GM18867 (cell line): ENCODE data around the gene WDR75.

Source experiments
- ATAC-seq: cut with Tn5 transposase; IDR thresholded peaks from one replicate; pipeline ENCODE4 v1.9.1; 2021; ENCODE audit warnings: mild to moderate bottlenecking, moderate library complexity; ENCODE audit not compliant: unreplicated experiment

WDR75 gene

DNA sequence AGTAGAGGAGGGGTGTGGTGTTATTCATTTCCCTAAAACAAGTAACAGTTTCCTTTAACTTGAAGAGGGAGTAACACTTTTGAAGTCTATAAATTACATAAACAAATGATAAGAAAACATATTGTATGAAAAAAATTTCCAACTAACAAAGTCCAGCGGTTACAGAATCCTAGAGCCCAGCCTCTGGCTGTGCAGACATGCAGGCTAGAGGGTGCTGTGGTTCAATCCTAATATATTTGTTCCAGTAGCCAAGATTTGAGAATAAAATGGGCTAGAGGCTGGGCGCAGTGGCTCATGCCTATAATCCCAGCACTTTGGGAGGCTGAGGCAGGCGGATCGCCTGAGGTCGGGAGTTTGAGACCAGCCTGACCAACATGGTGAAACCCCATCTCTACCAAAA, 56.9 kb downstream of the WDR75 start:
- no peak for ATAC-seq

DNA sequence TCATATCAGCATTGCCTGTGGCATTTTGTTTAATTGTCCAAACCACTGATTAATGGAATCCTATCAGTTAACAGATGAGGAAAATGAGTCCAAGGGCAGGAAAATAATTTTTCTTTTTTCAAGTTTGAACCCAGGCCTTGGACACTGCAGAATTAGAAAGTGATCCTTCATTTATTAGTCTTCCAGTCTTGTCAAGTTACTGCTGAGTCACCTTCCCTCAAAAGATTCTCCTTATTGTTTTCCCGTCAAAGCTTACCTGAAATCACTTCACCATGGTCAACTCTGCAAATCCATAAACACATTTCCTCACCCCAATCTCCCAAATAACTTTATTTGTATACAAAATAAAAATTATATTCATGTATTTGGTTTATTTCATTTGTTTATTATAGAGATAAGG, 57.9 kb downstream of the WDR75 start:
- no peak for ATAC-seq

DNA sequence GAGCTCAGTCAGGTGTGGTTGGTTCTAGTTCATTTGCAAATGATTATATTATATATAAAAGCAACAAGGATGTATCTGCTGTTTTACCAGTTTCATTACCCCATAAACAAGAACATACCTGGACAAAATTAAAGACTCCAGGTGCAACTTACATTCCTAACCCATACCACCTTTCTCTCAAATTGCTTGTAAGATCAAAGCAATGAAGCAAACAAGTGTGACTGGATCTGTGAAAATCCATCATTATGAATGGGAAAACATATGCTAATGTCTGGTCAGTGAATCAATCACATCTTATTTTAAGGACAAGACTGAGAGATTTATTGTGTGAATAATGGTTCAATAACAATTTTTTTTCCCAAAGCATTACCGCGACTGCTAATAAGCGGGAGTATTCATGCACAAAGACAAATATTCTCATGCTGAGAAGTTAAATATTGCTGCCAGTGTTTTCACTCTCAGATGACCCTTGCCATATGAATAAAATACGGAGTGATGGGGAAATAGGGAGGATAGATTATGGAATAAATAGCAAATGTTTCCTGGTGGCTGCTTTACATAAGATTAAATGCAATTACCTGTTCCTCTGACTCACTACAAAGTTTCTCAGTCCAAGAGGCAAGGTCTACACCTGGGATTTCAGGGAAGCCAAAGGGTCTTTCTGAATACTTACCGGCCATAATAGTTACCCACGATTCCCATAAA, 59.3 kb downstream of the WDR75 start:
- ATAC-seq: no peak

DNA sequence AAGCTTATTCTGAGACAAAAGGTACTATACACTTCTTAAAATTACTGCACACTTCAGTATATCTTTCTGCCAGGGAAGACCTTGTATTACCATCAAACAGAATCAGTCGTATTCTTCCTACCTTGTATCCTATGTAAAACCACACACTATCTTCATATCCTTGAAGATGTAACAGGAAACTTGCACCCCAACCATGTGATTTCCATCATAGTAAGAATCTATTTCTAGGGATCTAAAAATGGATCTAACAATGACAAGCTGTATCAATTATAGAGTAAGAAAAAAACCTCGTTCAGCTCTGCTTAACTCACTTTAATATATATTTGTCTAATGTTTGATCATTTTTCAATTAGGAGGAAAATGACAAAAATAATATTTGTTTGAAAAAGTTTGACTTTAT, 60.2 kb downstream of the WDR75 start:
- ATAC-seq: no peak

DNA sequence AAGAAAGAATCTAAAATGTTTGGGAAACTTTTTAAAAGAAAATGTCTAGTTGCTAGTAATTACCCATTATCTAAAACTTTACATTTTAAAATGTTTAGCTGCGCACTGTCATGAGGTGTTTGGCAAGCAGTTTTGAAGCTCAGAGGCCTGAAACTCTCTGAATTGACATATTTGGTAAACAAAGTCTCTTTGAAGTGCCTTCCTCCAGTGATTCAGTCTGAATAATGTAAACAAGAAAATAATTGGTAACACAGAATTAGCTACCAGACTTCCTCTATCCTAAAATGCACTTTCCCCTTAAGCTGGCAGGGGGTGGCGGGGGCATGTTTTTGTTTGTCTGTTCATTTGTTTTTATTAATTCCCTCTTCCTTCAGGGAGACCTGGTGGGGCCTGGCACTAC, 61.4 kb downstream of the WDR75 start:
- no peak for ATAC-seq

DNA sequence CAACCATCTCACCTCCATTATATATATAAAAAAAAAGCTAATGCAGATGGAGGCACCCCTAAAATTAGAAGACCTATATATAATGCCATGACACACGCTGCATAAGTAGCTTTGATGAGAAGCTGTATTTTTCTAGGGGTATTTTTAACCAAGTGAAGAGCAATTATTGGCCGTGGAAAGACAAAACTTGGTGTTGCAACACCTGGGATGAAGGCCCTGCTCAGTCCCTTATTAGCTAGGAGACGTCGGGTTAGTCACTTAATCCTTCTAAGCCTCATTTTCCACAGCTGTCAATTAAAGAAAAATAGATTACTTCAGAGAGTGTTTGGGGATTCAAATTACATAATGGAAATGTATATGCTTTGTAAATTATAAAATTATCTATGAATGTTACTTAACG, 63.0 kb downstream of the WDR75 start:
- ATAC-seq: no peak

DNA sequence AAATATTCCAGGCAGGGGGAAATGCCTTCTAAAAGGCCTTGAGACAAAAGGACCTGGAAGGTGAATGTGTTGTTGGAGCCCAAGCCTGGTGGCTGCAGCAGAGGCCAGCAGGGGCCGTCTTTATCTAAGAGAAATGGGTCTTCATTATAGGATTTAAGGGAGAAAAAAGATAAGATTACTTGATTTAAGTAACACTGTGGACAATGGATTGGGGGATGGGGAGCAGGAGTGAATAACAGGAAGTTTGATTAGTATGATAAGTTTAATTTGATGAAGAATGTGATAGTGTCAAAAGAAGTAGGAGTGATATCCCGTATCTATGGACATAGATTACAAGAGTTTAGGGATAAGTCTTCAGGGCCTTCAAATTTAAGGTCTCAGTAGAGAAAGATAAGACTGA, 64.2 kb downstream of the WDR75 start:
- no peak for ATAC-seq

DNA sequence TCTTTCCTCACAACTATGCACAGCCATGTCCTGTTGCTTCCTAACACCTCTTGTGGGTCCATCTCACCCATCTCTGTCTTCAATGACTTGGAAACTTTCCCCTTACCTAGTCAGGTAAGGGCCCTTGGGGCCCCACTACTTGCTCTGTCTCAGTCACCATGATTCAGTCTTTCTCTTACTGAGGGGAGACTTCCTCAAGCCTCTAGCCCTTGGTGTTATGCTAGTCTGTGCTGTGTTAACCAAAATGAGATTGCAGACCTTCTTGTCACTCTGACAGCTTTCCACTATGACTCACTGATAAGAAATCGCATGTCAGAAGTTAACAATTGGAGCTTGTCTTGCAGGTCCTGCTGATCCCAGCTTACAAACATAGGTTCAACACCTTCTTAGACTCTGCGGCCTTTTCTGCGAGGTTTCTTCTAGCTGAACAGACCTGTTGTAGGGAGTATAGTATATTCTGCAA, 65.3 kb downstream of the WDR75 start:
- no peak for ATAC-seq

DNA sequence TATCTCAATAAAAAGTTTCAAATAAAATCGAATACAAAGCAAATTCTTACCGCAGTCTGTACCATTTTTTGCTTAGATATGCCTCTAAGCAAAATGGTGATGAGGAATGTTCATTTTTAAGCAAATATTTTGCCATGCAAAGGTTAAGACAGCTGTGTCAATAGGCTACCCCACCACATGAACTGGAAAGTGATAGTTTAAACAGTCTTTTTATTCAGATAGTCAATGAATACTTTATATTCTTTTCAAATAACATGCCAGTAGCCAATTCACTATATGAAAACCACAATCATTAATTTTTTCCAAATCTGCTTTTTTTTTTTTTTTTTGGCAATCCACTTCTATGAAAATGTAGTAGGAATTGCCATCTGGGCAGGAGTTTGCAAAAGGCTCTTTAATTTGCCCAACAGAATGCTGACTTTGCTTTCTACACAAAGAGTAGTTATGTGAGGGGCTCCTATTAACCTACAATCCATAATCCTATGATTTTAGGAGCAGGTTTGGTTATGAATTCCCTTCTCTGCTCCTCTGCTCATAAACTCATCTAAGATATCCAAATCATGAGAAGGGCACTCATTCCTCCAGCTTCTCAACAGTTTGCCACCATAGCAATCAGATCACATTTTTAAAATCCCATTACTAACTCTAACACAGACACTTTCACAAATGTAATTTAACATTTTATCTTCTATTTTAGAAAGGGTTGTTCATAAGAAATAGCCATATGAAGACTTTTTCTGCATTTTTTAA, 70.1 kb downstream of the WDR75 start:
- ATAC-seq: no peak

DNA sequence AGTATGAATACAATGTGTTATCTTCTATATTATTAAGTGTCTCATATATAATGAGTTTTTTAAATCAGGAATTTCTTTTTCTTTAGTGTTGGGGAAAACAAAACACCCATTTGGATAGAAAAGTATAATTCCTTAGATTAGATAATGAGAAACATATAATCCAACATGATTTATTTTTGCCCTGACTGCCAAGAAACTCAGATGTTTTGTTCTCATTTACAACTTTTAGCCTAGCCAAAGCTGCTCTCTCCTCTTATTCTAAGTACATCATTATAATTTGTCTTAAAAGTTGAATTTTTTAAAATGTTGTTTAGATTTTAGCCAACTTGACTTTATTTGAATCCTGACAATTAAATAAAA, 70.7 kb downstream of the WDR75 start:
- no peak for ATAC-seq

DNA sequence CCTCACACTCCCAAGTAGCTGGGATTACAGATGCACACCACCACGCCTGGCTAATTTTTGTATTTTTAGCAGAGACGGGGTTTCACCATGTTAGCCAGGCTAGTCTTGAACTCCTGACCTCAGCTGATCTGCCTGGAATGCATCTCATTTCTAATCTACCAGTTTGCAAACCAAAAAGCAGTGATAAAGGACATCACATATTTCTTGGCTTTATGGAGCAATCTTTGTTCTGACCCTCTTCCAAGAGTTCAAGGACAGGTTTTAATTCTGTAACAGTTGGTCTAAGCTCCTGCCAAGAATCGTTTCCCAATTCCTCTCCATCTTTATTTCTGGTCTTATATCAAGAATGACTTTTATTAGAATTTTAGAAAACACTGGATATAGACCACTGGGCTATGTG, 71.6 kb downstream of the WDR75 start:
- ATAC-seq: no peak

DNA sequence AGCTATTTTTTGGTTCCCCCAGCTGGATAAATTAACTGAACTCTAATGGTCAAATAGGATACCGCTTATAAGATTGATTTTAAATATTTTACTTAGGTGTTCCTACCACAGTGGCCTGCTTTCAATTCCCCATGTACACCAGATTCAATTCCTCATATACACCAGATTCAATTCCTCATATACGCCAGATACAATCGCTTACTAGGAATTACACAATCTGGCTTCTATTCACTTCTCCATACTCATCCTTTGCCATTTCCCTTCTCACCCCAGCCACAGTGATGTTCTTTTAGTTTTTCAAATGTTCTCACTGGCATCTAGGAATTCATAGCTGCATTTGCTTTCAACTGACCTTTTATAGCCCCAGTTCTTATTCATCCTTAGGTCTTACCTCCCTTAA, 72.8 kb downstream of the WDR75 start:
- no peak for ATAC-seq

DNA sequence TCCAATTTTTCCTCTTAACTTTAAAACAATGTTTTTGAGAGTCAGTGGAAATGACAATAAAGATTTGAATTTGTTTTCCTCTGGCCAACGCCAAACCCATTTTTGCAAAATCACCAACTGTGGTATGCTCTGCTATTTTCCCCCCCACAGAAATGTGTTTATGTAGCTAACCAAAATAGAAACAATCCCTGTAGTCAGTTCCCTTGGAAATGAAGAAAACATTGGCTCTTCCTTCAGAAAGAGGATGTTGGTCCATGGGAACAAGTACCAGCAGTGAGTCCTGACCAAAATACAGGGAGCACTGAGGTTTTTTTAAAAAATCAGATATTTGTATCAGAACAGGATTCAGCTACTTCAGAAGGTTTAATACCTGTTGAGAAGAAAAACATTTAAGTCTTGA, 74.0 kb downstream of the WDR75 start:
- ATAC-seq: no peak

DNA sequence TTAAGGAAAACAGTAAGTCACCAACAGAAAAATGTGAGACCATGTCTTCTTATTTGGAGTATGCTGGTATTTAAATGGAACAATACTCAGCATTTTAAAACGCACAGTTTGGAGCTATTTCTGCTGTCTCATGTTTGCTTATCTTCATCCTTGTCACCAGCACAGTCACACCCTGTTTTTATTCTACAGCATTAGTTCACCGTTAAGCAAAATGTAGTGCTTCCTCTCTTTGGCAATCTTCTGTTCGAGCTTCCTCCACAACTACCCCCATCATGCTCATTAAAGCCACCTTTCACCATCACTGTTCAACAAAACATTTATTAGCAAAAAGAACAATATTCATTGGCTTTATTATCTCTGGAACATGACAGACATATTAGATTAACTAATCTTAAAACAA, 75.3 kb downstream of the WDR75 start:
- no peak for ATAC-seq

DNA sequence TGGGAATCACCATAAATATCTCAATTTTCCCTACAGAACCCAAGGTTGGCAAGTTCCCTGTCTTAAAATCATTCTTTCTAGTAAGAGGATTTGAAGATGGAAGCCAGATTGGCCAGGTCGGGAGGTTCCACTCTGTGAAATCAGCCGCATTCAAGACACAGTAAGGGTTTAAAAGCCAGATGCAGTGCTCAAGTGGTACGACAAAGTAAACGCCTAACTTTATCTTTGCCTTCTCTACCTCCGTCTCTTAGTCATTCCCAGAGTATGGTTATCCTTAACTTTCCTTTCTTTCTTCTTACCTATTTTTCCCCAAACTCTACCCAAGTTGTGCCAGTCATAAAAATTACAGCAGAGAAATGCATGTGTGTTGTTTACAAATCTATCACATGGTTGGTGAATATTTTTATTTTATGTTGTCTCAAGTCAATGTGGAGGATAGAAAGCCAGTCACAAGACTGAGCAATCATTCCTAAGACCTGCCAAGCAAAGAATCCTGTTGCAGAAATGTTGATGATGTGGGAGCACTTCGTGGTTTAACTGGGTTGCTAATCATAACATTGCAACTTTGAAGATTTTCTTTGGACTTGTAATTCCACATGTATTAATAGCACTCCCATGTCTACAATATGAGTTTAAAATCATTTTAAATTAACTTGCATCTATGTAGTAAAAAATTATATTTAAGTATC, 76.7 kb downstream of the WDR75 start:
- no peak for ATAC-seq

DNA sequence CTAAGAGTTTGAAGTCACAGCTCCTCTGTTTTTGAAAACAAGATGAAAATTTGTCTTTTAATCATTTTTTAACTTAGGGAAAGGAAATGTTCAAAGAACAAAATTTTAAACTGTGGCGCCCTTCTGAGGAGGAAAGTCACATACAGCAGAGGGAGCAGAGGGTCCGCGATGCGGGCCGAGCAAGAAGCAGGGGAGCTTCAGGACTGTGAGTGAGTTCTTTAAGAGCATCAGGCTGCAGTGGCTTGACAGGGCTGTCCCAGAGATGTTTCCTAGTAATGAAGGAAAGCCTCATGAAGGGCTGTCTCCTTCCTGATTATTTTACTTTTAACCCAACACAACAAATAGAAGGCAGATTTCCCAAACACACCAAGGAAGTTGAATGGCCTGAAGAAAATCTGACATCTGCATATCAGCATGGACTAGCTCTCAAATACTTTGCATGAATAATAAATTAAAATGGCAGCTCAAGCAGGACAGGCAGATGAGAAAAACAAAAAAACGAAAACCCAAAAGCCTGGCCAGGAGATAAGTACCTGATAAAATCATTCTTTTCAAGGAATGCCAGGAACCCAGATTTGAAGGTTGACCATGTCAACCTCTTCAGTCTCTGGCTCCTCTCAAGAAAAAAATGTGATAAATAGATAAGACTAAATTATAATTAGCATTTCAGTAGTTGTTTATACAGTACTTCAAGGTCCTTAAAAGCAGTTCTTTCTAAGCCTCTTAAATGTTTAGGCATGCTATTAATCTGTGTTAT, 78.5 kb downstream of the WDR75 start:
- no peak for ATAC-seq

DNA sequence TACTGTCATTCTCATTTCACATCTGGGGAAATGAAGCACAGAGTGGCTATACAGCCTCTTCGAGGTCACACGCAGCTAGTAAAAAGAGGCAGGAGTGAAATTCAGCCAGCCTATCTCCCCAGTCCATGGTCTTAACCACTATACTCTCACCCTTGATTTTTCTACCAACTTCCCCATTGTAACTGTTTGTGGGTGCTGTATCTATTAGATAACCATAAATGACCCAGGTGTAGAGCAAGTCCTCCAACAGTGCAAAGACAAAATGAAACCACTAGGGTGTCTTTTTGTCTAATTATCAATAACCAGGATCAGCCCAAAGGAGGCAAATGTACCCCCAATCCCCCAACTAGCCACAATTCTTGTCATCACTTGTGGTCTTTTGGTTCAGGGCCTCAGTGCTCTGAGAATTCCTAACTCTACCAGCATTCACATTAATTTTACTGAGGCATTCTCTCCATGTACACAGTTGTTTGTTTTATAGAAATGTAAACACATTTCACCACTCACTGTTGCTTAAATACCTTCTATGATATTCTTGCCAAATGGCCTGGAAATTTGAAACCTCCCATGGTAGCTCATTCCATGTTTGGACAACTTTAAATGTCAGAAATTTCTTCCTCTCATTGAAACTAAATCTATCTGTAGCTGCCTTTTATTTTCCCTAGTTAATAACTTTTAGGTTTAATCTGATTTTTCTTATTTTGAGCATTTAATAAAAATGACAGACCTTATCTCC, 80.6 kb downstream of the WDR75 start:
- ATAC-seq: peak; percentile 88

DNA sequence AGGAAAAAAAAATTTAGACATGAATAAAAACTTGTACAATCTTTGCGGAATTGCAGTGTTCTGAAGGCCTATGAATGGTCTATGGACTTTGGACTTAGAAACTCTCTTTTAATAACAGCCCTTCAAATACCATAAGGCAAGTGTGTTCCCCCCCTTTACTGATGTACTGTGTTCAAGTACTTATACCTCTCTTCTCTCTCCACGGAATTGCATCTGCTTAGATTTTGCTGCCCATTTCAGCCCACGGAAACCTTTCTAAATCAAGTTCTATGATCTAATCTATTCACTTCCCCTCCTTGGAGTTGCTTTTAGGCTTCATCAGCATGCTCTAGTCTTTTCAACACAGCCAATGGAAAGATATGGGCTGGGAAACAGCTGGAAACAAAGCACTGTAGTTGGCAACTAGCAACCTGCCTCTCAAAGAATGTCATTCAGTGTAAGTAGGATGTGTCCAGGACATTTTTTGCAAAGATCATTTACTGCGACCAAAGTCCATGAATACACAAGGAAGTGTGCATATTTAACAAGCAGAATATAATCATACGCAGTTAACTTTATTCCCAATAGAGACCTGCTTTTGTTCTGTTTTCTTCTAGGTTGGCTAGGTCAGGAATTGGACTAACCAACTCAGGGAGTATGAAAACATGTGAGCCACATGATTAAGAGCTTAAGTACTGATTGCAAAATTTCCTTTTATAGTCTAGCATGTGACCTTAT, 81.3 kb downstream of the WDR75 start:
- ATAC-seq: no peak

DNA sequence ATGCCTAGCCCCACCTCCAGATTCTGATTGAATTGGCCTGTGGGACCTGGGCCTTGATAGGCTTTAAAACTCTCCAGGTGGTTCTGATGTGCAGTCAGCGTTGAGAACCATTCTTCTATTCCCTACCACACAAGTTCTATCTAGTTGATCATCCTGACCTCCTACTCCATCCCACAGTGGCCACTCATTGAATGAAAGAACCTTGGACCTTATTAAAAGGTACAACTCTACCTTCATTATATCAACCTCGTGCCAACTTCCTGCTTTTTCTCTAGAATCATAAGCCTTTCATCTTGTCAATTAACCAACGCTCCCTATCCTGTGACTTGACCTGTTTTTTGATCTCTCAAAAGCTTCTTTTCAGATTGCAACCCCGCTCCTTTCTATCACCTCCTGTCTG, 83.5 kb downstream of the WDR75 start:
- no peak for ATAC-seq
